IPS-NIHi11 (cell line): ENCODE measurements around the gene CEP63.

Experiments used
- DNase-seq: peaks from one replicate; pipeline ENCODE4 v3.0.0; 2012; ENCODE audit warnings: mixed read lengths, low spot score

Gene CEP63

DNA sequence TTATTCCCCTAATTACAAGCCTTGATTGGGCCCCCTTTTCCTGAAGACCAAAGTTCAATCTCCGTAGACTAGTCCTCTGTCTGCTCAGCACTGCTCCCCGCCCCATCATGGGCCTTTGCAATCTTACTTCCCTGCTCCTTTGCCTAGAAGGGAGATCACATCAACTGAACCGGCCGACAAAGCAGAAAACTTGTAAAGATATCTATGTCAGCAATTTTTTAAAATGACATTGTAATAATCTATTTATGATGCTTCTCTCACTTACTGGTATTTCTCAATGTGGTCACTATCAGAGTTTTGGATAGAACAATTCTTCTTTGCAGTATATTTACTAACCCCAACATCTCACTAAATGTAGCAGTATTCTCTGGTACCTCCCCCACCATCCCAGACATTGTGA, 17.3 kb upstream of the CEP63 start:
- DNase-seq: no peak

DNA sequence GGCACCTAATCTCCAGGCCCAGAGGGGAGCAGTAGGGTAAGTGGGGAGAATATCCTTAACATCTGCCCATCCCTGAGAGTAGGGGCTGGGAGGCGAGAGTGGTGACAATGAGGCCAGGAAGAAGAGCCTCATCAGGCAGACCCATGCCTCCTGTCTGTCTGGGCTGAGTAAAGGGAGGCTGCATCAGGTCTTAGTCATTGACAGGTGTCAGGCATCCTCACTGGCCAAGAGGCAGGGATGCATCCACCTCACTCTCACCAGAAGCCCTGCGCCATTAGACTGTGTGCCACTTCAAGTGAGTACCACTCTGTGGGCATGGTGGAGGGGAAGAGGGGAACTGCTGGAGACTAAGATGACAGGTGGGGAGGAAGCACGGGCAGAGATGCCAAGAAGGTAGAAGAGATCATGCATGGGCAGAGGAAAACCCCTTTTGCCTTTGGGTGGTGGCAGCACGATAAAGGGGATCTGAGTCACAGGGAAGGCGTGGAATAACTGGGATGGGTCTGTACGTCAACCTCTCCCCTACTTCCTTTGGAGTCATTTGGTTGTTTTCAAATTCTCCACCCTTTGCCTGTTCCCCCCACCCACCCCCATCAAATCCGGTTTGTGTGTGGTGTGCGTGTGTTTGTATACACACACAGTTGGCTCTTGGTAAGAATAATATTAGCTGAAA, 14.2 kb upstream of the CEP63 start:
- no peak for DNase-seq

- no peak for DNase-seq
Observed at GRCh38 chr3:134472831-134473230, 13.0 kb upstream of the CEP63 start.

DNA sequence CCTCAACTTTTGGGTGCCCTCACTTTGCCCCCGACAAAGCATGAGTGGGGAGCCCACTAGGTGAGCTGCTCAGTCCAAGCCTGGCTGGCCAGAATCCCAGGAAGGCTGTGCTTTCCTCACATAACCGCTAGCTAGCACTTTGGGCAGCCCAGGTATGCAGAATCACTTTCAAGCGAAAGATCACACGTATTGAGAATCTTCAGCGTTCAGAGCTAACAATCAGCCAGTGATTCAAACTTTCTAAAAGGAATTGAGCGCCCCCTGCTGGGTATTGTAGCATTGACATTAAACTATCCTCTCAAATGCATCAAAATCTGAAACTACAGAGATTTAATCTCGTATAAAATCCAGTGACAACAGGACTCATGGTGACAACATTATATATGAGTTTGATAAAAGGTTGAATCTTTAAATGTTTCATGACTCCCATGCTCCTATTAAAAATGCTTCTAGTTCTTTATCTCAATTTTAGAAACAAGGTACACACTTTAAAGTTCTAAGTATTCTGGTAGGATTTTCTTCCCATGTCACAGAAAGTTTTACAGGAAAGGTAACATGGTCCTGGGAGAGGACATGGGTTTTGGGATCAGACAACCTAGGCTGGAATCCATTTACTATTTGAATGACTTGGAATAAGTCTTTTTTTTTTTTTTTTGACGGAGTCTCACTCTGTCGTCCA, 11.8 kb upstream of the CEP63 start:
- peak; percentile 59 for DNase-seq

- no peak for DNase-seq
Observed at GRCh38 chr3:134474956-134475355, 10.9 kb upstream of the CEP63 start.

DNA sequence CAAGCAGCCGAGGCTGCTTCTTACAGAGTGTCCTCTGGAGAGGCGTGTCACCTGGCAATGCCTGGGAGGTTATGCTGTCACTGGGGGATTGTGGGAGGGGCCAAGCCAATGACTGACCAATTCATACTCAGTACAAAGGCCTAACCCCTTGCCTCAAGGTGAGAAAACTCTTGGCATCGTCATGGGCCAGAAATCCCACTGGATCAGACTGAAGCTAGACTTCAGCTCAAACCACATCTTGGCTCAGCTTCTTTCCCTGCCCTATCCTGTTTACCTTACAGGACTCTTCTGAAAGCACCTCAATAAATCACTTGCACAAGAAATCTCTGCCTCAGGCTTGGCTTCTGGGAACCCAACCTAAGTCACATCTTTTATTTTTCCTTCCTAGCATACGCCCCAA, 9.6 kb upstream of the CEP63 start:
- no peak for DNase-seq

- no peak for DNase-seq
Observed at GRCh38 chr3:134477002-134477401, 8.9 kb upstream of the CEP63 start.

- no peak for DNase-seq
Observed at GRCh38 chr3:134477938-134478337, 7.9 kb upstream of the CEP63 start.

DNA sequence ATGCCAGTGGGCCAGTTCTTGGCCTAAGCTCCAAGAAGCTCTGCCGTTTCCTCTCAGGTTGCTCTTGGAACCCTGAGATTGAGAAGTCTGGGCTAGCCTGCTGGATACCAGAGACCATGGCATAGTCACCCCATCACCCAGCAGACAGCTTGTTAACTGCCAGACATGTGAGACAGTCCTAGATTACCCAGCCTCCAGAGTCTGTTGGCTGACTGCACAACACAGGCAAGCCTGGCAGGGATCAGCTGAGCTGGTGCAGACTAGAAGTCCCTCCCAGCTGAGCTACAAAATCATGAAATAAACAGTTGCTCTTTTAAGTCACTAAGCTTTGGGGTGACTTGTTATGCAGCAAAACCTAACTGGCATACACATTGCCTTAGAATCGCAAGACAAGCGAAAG, 5.3 kb upstream of the CEP63 start:
- no peak for DNase-seq

DNA sequence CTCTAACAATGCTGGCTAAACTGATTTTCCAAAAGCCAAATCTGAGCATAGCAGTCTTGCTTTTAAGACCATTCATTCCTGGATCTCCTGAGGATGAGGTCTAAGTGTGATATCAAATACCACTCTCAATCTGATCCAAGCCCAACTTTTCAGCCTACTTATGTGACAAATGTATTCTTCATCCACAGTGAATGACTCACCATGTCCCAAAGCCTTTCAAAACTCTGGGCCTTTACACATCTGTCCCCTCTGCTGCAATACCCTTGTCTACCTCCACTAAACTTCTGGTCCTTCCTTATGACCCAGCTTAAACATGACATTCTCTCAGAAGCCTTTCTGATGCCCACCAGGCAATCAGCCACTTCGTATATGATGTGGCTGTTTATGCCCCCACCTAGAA, 4.7 kb upstream of the CEP63 start:
- no peak for DNase-seq

DNA sequence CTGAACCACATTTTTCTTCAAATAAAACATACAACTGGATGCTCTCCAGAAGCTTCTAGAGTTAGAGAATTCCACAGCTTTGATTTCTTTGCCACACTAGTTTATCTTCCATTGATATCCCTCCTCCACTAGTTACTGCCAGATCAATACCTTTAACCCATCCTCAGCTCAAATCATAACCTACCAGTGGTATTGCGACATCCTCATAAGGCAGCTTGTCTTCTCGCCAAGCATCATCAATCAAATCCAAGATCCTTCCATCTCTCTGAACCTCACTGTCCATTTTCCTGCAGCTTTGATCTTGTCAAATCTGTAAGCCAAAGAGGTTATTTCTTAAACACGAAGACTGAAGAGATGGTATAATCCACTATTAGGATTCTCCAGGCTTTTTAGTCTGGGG, 3.2 kb upstream of the CEP63 start:
- no peak for DNase-seq

- DNase-seq: no peak
Observed at GRCh38 chr3:134483195-134483900, 2.5 kb upstream of the CEP63 start.

- DNase-seq: peak; percentile 28
Observed at GRCh38 chr3:134485075-134485717, 661 bp upstream of the CEP63 start.

DNA sequence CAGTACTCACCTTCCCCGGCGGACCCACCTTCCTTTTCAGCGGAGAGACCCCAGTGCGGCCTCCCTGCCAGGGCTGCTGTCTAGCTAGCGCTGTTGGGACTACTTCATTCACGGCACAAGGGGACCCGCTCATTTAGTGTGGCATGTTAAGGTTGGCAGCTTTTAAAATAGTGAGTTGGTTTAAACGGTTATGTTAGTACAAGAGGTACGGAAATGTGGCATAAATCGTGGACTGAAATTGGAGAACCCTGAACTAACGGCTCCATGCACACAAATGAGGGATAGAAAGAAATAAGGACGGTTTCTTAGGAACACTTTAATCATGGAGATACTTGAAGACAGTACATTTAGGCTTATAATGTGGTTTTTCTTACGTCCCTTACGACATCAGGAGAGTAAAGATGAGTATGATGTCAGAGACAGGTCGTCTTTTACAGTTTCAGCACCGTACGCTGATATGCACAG, 752 bp downstream of the CEP63 start:
- no peak for DNase-seq

DNA sequence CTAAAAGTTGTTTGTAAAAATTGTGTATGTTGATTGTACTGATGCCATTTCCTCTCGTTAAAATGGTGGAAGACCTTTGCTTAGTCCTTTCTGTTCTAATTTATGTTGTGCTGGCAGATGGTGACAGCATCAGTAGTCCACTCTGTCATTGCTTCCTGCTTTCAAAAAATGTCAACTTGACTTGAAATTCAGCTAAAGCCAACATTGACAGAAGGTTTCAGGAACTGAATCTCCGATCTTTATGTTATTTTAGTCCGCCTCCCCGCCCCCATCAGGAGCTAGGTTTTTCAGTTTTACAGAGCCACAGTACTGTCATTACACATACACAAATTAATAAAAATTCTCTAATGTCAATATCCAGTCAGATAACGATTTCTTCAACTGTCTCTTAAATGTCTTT, 1.5 kb downstream of the CEP63 start:
- DNase-seq: no peak

GRCh38 chr3:134494495-134494894, 8.6 kb downstream of the CEP63 start:
- no peak for DNase-seq

DNA sequence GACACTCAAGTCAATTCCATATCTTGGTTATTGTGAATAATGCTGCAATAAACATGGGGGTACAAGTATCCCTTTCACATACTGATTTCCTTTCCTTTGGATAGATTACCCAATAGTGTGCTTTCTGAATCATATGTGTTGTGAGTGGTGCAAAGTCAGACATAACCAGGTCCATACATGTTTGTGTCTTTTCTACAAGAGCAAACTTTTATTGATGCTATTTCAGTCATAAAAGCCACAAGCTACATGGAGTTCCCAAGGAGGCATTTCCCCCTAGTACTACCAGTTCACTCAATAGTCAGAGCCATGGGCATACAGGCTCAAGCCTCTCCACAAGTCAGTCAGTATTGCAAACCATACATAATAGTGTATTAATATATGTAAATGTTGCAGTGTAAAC, 10.1 kb downstream of the CEP63 start:
- no peak for DNase-seq

- no peak for DNase-seq
Observed at GRCh38 chr3:134496471-134497071, 10.7 kb downstream of the CEP63 start.

GRCh38 chr3:134503266-134503665, 17.4 kb downstream of the CEP63 start:
- DNase-seq: no peak

GRCh38 chr3:134504132-134504531, 18.3 kb downstream of the CEP63 start:
- DNase-seq: no peak

DNA sequence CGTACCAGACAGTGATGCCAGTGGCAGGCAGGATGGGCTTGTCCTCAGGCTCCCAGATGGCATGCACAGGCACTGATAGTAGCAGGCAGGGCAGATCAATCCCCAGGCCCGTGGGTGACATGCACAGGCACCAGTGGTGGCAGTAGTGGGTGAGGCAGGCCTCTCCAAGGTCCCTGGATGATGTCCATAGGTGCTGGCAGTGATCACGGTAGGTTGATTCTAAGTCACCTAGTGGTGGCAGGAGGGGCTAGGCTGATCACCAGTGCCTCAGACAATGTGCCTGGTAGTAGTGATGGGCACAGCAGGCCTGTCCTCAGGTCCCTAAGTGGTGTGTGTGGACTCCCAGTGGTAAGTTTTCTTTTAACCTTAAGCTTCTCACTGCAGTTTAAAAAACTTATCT, 19.6 kb downstream of the CEP63 start:
- DNase-seq: no peak

DNA sequence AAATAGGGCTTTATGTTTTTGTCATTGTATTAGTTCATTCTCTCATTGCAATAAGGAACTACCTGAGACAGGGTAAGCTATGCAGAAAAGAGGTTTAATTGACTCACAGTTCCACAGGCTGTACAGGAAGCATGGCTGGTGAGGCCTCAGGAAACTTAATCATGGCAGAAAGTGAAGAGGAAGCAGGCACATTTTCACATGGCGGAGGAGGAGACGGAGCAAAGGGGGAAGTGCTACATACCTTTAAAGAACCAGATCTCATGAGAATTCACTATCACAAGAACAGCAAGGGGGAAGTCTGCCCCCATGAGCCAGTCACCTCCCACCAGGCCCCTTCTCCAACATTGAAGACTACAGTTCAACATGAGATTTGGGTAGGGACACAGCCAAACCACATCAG, 25.6 kb downstream of the CEP63 start:
- DNase-seq: no peak
